EH (cell line): ENCODE results near the gene ZNF169.
"Not testable (repeated sequence)": the region's sequence is repeated elsewhere in the genome, so short reads cannot be mapped to it uniquely, and the experiment has no call there.

Experiments
- DNase-seq: peaks from one replicate; pipeline ENCODE4 v3.0.0-alpha.2; 2015; ENCODE audit warnings: low read depth

The ZNF169 gene

GRCh38 chr9:94259077-94259862 lies at the start of gene ZNF169:
TSS of gene ZNF169 (plus strand) at chr9:94259298. CDS start at chr9:94278813, 19,515 bp downstream.
- DNase-seq, result peak; percentile 92

GRCh38 chr9:94210616-94211603 lies 48.2 kb upstream of the ZNF169 start:
- DNase-seq, result peak; percentile 10

GRCh38 chr9:94212091-94212490 lies 47.0 kb upstream of the ZNF169 start:
- DNase-seq, result peak; percentile 32

GRCh38 chr9:94212531-94212930 lies 46.6 kb upstream of the ZNF169 start:
- DNase-seq, result no peak

GRCh38 chr9:94213511-94214124 lies 45.5 kb upstream of the ZNF169 start:
- peak; percentile 80 for DNase-seq

- no peak for DNase-seq
Observed at GRCh38 chr9:94222870-94223269, 36.2 kb upstream of the ZNF169 start.

- not testable (repeated sequence) for DNase-seq
Observed at GRCh38 chr9:94225413-94225812, 33.7 kb upstream of the ZNF169 start.

GRCh38 chr9:94228616-94229015 lies 30.5 kb upstream of the ZNF169 start:
- no peak for DNase-seq

- no peak for DNase-seq
Observed at GRCh38 chr9:94232428-94232827, 26.7 kb upstream of the ZNF169 start.

- DNase-seq, result not testable (repeated sequence)
Observed at GRCh38 chr9:94241098-94241497, 18.0 kb upstream of the ZNF169 start.

- no peak for DNase-seq
Observed at GRCh38 chr9:94245651-94246050, 13.4 kb upstream of the ZNF169 start.

- DNase-seq, result peak; percentile 16
Observed at GRCh38 chr9:94250456-94250855, 8.6 kb upstream of the ZNF169 start.

- no peak for DNase-seq
Observed at GRCh38 chr9:94256007-94256406, 3.1 kb upstream of the ZNF169 start.

GRCh38 chr9:94265626-94266402 lies 6.7 kb downstream of the ZNF169 start:
- DNase-seq, result not testable (repeated sequence)

- no peak for DNase-seq
Observed at GRCh38 chr9:94269264-94269663, 10.2 kb downstream of the ZNF169 start.

- DNase-seq, result no peak
Observed at GRCh38 chr9:94270009-94270408, 10.9 kb downstream of the ZNF169 start.

- not testable (repeated sequence) for DNase-seq
Observed at GRCh38 chr9:94277029-94277428, 17.9 kb downstream of the ZNF169 start.

GRCh38 chr9:94277885-94278536 lies 18.9 kb downstream of the ZNF169 start:
- DNase-seq, result no peak

GRCh38 chr9:94280409-94280989 lies 21.4 kb downstream of the ZNF169 start:
- no peak for DNase-seq

GRCh38 chr9:94281101-94281500 lies 22.0 kb downstream of the ZNF169 start:
- no peak for DNase-seq

GRCh38 chr9:94286116-94286515 lies 27.0 kb downstream of the ZNF169 start:
- DNase-seq, result peak; percentile 58
